Measurements from ENCODE around the gene AOAH.

Gene AOAH

GRCh38 chr7:36638140-36638539 lies 86.2 kb downstream of the AOAH start:
- TF ChIP-seq, protein P1, sequence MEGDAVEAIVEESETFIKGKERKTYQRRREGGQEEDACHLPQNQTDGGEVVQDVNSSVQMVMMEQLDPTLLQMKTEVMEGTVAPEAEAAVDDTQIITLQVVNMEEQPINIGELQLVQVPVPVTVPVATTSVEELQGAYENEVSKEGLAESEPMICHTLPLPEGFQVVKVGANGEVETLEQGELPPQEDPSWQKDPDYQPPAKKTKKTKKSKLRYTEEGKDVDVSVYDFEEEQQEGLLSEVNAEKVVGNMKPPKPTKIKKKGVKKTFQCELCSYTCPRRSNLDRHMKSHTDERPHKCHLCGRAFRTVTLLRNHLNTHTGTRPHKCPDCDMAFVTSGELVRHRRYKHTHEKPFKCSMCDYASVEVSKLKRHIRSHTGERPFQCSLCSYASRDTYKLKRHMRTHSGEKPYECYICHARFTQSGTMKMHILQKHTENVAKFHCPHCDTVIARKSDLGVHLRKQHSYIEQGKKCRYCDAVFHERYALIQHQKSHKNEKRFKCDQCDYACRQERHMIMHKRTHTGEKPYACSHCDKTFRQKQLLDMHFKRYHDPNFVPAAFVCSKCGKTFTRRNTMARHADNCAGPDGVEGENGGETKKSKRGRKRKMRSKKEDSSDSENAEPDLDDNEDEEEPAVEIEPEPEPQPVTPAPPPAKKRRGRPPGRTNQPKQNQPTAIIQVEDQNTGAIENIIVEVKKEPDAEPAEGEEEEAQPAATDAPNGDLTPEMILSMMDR (IDR thresholded peaks at IDR 0.05; ENCODE audit: control insufficient read depth, extremely low read depth, insufficient read depth) = no peak
- H3K4me3 ChIP-seq (ENCODE audit: low read depth, low read length) = no peak overlapping the region
- DNase-seq (ENCODE audit: low read depth) = no peak

DNA sequence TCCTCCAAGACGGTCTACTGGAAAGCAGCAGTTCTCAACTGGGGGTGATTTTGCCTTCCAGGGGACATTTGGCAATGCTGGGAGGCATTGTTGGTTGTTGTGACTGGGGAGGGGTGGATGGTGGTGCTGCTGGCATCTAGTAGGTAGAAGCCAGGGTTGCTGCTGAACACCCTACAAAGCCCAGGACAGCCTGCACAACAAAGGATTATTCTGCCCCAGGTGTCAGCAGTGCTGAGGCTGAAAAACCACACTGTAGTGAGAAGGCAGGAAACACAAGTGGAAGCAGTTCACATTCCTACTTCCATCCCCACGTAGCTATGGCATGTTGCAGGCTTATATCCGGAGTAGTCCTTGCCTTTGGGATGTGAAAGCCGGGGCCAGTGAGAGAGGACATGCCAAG lies 86.9 kb downstream of the AOAH start:
- no peak overlapping the region for H3K4me3 ChIP-seq (ENCODE audit: low read depth, low read length)
- no peak for DNase-seq (ENCODE audit: low read depth)
- TF ChIP-seq, protein P1 (IDR thresholded peaks at IDR 0.05; ENCODE audit: control insufficient read depth, extremely low read depth, insufficient read depth) = no peak

DNA sequence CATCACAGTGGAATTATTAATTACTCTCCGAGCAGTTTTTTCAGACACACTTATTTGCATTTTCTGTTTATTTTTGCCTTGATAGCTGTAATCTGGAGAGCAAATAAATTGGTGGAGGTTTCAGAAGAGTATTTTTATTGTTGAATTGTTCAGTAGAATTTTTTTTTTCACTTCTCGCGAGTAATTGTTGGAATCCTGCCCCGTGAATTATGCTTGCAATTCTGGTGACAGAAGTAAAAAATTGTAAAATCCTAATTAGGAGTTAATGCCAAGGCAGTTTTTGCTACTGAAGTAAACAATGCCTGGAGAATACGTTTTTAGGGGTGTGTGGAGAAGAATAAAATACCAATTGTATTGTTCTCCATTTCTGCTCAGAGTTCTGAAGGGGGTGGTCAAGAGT lies 88.2 kb downstream of the AOAH start:
- no peak for DNase-seq (ENCODE audit: low read depth)
- no peak overlapping the region for H3K4me3 ChIP-seq (ENCODE audit: low read depth, low read length)
- TF ChIP-seq, protein P1 (IDR thresholded peaks at IDR 0.05; ENCODE audit: control insufficient read depth, extremely low read depth, insufficient read depth) = no peak

- TF ChIP-seq, protein P1 (IDR thresholded peaks at IDR 0.05; ENCODE audit: control insufficient read depth, extremely low read depth, insufficient read depth) = no peak
- H3K4me3 ChIP-seq (ENCODE audit: low read depth, low read length) = no peak overlapping the region
- no peak for DNase-seq (ENCODE audit: low read depth)
Observed at GRCh38 chr7:36635091-36635490, 89.2 kb downstream of the AOAH start.

DNA sequence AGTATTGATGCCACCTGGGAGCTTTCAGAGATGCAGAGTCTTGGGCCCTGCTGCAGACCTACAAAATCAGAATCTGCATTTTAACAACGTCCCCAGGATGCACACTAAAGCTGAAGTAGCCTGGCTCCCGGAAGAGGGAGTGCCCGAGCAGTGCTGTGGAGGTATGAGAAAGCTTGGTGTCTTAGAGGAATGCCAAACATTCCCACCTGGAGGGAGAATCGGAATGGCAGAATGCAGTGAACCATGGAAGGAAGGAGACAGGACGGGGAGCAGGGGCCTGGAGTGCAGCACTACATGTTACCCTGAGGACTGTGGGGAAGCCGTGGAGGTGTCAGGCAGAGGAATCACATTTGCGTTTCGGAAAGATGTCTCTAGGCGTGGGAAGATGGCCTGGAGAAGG lies 90.9 kb downstream of the AOAH start:
- TF ChIP-seq, protein P1 (IDR thresholded peaks at IDR 0.05; ENCODE audit: control insufficient read depth, extremely low read depth, insufficient read depth) = no peak
- DNase-seq (ENCODE audit: low read depth) = no peak
- H3K4me3 ChIP-seq (ENCODE audit: low read depth, low read length) = no peak overlapping the region

DNA sequence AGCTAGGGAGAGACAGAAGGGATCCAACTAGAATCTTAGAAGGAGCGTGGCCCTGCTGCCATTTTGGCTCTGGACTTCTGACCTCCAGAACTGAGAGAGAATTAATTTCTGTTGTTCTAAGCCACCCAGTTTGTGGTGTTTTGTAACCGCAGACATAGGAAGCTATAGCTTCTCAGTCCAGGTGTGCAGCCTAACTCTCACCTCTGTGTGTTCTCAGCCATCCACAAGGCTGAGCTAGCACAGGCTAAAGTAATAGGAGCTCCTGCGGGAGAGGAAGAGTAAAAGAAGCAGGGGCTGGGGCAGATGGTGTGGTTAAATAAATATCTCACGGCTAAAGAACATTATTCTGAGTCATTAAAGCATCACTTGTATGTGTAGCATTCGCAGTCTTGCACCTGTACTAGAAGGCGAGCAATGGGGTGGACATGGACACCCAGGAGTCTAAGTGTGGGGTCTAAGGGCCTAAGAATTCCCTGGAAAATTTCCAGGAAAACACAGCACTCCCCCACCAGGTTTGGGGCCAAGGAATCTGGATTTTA lies 94.1 kb downstream of the AOAH start:
- H3K4me3 ChIP-seq (ENCODE audit: low read depth, low read length) = no peak overlapping the region
- no peak for DNase-seq (ENCODE audit: low read depth)
- TF ChIP-seq, protein P1 (IDR thresholded peaks at IDR 0.05; ENCODE audit: control insufficient read depth, extremely low read depth, insufficient read depth) = no peak

DNA sequence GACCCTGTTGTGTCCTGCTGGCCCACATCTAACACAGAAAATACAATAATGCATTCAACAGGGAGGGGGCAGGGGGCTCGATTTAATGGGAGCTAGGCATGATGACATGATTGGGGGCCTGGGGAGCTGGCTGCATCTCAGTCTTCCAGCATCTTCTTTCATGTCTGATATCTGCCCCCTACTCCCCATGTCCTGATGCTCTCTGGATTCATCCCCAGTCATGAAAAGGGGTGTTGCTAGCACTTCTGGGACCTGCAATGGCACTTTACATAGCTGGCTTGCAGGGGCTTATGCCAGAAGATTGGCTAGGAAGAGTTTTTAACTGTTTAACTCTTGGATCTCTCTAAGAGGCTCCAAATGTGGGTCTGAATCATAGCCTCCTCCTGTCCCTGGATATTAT lies 94.9 kb downstream of the AOAH start:
- no peak overlapping the region for H3K4me3 ChIP-seq (ENCODE audit: low read depth, low read length)
- TF ChIP-seq, protein P1 (IDR thresholded peaks at IDR 0.05; ENCODE audit: control insufficient read depth, extremely low read depth, insufficient read depth) = no peak
- DNase-seq (ENCODE audit: low read depth) = no peak
